LHCN-M2 (cell line): ENCODE results near the gene MGMT. TPM values are rescaled to one million over a fixed set of nuclear protein-coding genes. Genes with fewer than 3 reads are reported as not detected.

Experiments used
- DNase-seq: peaks from one replicate; pipeline ENCODE4 v3.0.0-alpha.2; 2012; ENCODE audit warnings: low read depth
- total RNA-seq: library from RNA; depleted of rRNA; stranded (reverse); fragments of >200 nt; gene quantifications from 2 replicates; pipeline ENCODE4 v1.2.3, GENCODE V29; 2014

MGMT gene
- total RNA-seq, 1 experiment from 2014 or later: 33.2 TPM

- DNase-seq: peak; percentile 20
Measured at GRCh38 chr10:129621693-129622092, 154.7 kb downstream of the MGMT start.

- no peak for DNase-seq
Measured at GRCh38 chr10:129622291-129622690, 155.2 kb downstream of the MGMT start.

- DNase-seq: peak; percentile 25
Measured at GRCh38 chr10:129622736-129623135, 155.7 kb downstream of the MGMT start.

GRCh38 chr10:129624526-129624925 is 157.5 kb downstream of the MGMT start:
- DNase-seq: no peak

GRCh38 chr10:129626309-129626708 is 159.3 kb downstream of the MGMT start:
- DNase-seq: no peak

- peak; percentile 10 for DNase-seq
Measured at GRCh38 chr10:129626796-129627435, 159.9 kb downstream of the MGMT start.

- DNase-seq: no peak
Measured at GRCh38 chr10:129627442-129627841, 160.4 kb downstream of the MGMT start.

GRCh38 chr10:129628823-129629222 is 161.8 kb downstream of the MGMT start:
- DNase-seq: no peak

- DNase-seq: no peak
Measured at GRCh38 chr10:129629911-129630310, 162.9 kb downstream of the MGMT start.

GRCh38 chr10:129631006-129631405 is 164.0 kb downstream of the MGMT start:
- peak; percentile 60 for DNase-seq

- no peak for DNase-seq
Measured at GRCh38 chr10:129631870-129632623, 165.0 kb downstream of the MGMT start.

GRCh38 chr10:129637010-129637409 is 170.0 kb downstream of the MGMT start:
- DNase-seq: no peak

GRCh38 chr10:129637846-129638245 is 170.8 kb downstream of the MGMT start:
- no peak for DNase-seq

GRCh38 chr10:129641351-129641750 is 174.3 kb downstream of the MGMT start:
- DNase-seq: no peak

GRCh38 chr10:129641982-129642381 is 174.9 kb downstream of the MGMT start:
- DNase-seq: no peak

- DNase-seq: peak; percentile 39
Measured at GRCh38 chr10:129642427-129642826, 175.4 kb downstream of the MGMT start.

GRCh38 chr10:129643266-129643665 is 176.2 kb downstream of the MGMT start:
- no peak for DNase-seq

- no peak for DNase-seq
Measured at GRCh38 chr10:129645487-129645886, 178.4 kb downstream of the MGMT start.

- no peak for DNase-seq
Measured at GRCh38 chr10:129646973-129647372, 179.9 kb downstream of the MGMT start.

GRCh38 chr10:129647590-129647989 is 180.5 kb downstream of the MGMT start:
- no peak for DNase-seq

GRCh38 chr10:129648856-129649255 is 181.8 kb downstream of the MGMT start:
- no peak for DNase-seq

- DNase-seq: no peak
Measured at GRCh38 chr10:129652021-129652420, 185.0 kb downstream of the MGMT start.

GRCh38 chr10:129652521-129653201 is 185.6 kb downstream of the MGMT start:
- no peak for DNase-seq
